ENCODE measurements around the gene SLC26A5. TPM values are rescaled to one million over a fixed set of nuclear protein-coding genes. Genes with fewer than 3 reads are reported as not detected.

The SLC26A5 gene
- total RNA-seq, 1 donor: not detected

DNA sequence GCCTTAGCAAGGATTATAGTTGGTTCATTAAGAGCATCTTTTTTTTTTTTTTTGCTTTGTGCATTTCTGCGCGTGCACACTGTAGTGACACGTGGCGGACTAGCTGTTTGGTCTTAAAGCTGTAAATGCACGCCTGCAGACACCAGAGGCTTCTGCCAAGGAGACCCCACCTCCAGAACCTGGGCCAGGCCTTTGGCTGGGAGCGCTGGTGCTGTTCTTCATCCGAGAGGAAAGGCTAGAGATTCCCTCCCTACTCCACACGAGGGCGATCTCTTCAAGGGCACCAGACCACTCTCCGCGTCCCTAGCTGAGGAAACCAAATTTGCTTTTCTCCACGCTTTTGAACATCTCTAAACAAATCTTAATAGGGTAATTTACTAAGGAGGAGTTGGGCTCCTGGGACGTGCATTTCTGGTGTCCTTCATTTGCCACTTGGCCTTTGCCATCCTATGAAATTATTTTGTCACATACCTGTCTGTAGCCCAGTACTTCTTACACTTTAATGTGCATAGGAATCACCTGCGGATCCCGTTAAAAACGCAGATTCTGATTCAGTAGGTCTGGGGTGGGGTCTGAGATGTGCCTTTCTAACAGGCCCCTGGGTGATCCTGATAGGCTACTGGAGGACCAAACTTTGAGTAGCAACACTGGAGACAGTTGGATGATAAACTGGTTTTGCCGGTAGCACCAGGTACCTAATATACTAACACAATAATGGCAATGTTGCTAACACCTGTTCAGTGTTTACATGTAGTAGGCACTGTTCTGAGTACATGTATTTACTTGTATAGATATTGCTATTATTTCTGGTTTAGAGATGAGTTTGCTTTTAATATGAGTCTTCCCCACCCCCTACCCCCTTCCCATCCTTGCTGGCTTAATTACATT is 1.3 kb upstream of the SLC26A5 start:
- no peak overlapping the region for H3K27ac ChIP-seq (ENCODE audit: low read depth, low read length)
- no peak overlapping the region for H2AFZ ChIP-seq (ENCODE audit: low read length)
- no peaks in the 10 kb centered on the region for H4K20me1 ChIP-seq (ENCODE audit: insufficient read depth, low read length)
- H3K36me3 ChIP-seq (ENCODE audit: insufficient read depth, low read length): no peaks in the 10 kb centered on the region
- no peaks in the 10 kb centered on the region for H3K9me3 ChIP-seq (ENCODE audit: low read depth, low read length)
- H3K27me3 ChIP-seq (ENCODE audit: insufficient read depth, low read length): peaks cover 48% of the 10 kb centered on the region
- H3K4me3 ChIP-seq (ENCODE audit: insufficient read depth, low read length): no peak overlapping the region
- peak; percentile 91 for DNase-seq (ENCODE audit: insufficient read length, low spot score, missing footprints)
- peaks cover 2% of the 10 kb centered on the region for H3K4me1 ChIP-seq (ENCODE audit: insufficient read depth, low read length)
- no peaks in the 10 kb centered on the region for H3K79me2 ChIP-seq (ENCODE audit: insufficient read depth, low read length)
- TF ChIP-seq, protein P1, sequence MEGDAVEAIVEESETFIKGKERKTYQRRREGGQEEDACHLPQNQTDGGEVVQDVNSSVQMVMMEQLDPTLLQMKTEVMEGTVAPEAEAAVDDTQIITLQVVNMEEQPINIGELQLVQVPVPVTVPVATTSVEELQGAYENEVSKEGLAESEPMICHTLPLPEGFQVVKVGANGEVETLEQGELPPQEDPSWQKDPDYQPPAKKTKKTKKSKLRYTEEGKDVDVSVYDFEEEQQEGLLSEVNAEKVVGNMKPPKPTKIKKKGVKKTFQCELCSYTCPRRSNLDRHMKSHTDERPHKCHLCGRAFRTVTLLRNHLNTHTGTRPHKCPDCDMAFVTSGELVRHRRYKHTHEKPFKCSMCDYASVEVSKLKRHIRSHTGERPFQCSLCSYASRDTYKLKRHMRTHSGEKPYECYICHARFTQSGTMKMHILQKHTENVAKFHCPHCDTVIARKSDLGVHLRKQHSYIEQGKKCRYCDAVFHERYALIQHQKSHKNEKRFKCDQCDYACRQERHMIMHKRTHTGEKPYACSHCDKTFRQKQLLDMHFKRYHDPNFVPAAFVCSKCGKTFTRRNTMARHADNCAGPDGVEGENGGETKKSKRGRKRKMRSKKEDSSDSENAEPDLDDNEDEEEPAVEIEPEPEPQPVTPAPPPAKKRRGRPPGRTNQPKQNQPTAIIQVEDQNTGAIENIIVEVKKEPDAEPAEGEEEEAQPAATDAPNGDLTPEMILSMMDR (IDR thresholded peaks at IDR 0.05; ENCODE audit: extremely low read depth, low read depth, low read length): peak; percentile 76
- no peak overlapping the region for H3K4me2 ChIP-seq (ENCODE audit: insufficient read depth, low read length)

DNA sequence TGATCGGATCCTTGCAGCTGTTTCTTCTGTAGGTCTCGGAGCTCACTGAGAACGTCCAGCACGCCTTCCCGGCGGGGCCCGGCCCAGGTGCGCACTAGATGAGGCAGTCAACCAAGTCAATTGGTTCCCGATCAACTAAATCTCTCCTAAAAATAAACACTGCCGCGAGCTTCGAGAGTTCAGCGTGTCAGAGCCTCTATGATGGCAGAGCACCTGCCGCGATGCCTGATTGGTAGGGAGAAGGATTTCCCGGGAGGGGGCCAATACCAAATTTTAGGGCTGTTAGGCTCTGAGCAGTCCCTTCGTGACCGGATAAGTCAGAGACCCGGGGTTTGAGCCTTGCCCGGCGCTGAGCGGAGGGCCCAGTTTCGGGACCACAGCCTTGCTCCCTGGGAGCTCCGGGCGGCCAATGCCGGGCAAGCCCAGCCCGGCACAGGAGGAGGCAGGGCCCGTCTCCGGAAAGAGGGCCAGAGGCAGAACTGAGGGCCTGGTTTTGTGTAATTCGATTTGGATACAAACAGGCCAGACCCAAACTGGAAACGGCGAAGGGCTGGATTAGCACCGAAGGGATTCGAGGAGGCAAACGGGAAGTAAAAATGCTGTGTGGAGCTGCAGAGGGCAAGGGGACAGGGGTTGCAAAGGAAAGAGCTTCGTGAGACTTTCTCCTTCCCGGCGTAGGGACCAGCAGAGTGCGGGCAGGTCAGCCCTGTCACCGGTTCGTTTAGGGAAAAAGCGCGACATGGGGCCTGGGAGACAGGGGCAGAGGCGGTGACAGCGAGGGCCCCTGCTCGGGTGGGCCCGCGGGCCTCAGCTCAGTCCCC is 569 bp downstream of the SLC26A5 start:
- TF ChIP-seq, protein P1 (IDR thresholded peaks at IDR 0.05; ENCODE audit: extremely low read depth, low read depth, low read length): no peak
- peak overlapping the region; percentile 80 for H2AFZ ChIP-seq (ENCODE audit: low read length)
- no peaks in the 10 kb centered on the region for H3K36me3 ChIP-seq (ENCODE audit: insufficient read depth, low read length)
- no peaks in the 10 kb centered on the region for H3K9me3 ChIP-seq (ENCODE audit: low read depth, low read length)
- H3K4me1 ChIP-seq (ENCODE audit: insufficient read depth, low read length): peaks cover 2% of the 10 kb centered on the region
- no peak overlapping the region for H3K27ac ChIP-seq (ENCODE audit: low read depth, low read length)
- DNase-seq (ENCODE audit: insufficient read length, low spot score, missing footprints): peak; percentile 84
- H3K79me2 ChIP-seq (ENCODE audit: insufficient read depth, low read length): no peaks in the 10 kb centered on the region
- peak overlapping the region; percentile 53 for H3K4me3 ChIP-seq (ENCODE audit: insufficient read depth, low read length)
- peak overlapping the region; percentile 78 for H3K4me2 ChIP-seq (ENCODE audit: insufficient read depth, low read length)
- no peaks in the 10 kb centered on the region for H4K20me1 ChIP-seq (ENCODE audit: insufficient read depth, low read length)
- H3K27me3 ChIP-seq (ENCODE audit: insufficient read depth, low read length): peaks cover 52% of the 10 kb centered on the region

DNA sequence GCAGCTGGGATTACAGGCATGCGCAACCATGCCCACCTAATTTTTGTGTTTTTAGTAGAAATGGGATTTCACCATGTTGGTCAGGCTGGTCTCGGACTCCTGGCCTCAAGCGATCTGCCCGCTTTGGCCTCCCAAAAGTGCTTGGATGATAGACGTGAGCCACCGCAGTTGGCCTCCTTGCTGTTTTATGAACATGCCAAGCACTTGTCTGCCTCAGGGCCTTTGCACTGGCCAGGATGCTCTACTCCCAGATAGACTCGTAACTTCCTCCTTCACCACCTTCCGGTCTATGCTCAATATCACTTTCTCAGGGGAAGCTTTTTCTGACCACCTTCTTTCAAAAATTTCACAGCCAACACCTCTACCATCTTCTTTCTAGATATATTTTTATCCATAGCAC is 6.3 kb downstream of the SLC26A5 start:
- Histone ChIP-seq H2AFZ (ENCODE audit: low read length) (no peak overlapping the region), H3K4me3 (ENCODE audit: insufficient read depth, low read length) (no peak overlapping the region), H3K27me3 (ENCODE audit: insufficient read depth, low read length) (peaks cover 24% of the 10 kb centered on the region), H3K4me2 (ENCODE audit: insufficient read depth, low read length) (no peak overlapping the region), H3K36me3 (ENCODE audit: insufficient read depth, low read length) (no peaks in the 10 kb centered on the region), H4K20me1 (ENCODE audit: insufficient read depth, low read length) (no peaks in the 10 kb centered on the region), H3K9me3 (ENCODE audit: low read depth, low read length) (no peaks in the 10 kb centered on the region), H3K4me1 (ENCODE audit: insufficient read depth, low read length) (no peaks in the 10 kb centered on the region), H3K27ac (ENCODE audit: low read depth, low read length) (no peak overlapping the region), H3K79me2 (ENCODE audit: insufficient read depth, low read length) (no peaks in the 10 kb centered on the region)
- TF ChIP-seq, protein P1 (IDR thresholded peaks at IDR 0.05; ENCODE audit: extremely low read depth, low read depth, low read length): no peak
- no peak for DNase-seq (ENCODE audit: insufficient read length, low spot score, missing footprints)

DNA sequence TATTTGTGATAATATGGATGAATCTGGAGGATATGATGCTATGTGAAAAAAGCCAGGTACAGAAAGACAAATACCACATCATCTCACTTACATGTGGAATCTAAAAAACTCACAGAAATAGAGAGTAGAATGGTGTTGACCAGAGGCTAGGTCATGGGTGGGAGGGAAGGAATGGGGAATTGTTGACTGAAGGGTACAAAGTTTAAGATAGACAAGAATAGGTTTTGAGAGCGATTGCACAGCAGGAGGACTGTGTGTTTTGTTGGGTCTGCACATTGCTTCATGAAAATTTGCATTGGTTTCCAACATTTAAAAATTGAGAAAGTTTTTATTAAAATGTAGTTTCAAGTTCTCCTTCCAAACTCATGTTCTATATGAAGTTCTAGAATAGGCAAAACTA is 8.4 kb downstream of the SLC26A5 start:
- Histone ChIP-seq H3K79me2 (ENCODE audit: insufficient read depth, low read length) (no peaks in the 10 kb centered on the region), H3K4me2 (ENCODE audit: insufficient read depth, low read length) (no peak overlapping the region), H3K4me3 (ENCODE audit: insufficient read depth, low read length) (no peak overlapping the region), H3K36me3 (ENCODE audit: insufficient read depth, low read length) (no peaks in the 10 kb centered on the region), H2AFZ (ENCODE audit: low read length) (no peak overlapping the region), H3K27me3 (ENCODE audit: insufficient read depth, low read length) (peaks cover 4% of the 10 kb centered on the region), H3K9me3 (ENCODE audit: low read depth, low read length) (no peaks in the 10 kb centered on the region), H4K20me1 (ENCODE audit: insufficient read depth, low read length) (no peaks in the 10 kb centered on the region), H3K4me1 (ENCODE audit: insufficient read depth, low read length) (no peaks in the 10 kb centered on the region), H3K27ac (ENCODE audit: low read depth, low read length) (no peak overlapping the region)
- TF ChIP-seq, protein P1 (IDR thresholded peaks at IDR 0.05; ENCODE audit: extremely low read depth, low read depth, low read length): no peak
- DNase-seq (ENCODE audit: insufficient read length, low spot score, missing footprints): no peak

Measured in osteoblast (primary cell).